NCI-H128 (cell line): ENCODE data around the gene TLDC2.
"Not testable (repeated sequence)": the region's sequence is repeated elsewhere in the genome, so short reads cannot be mapped to it uniquely, and the experiment has no call there.

Experiments used
- DNase-seq: peaks from one replicate; lab custom pipeline; 2025; ENCODE audit not compliant: unreplicated experiment; lab: John Stamatoyannopoulos, UW

Gene TLDC2

GRCh38 chr20:36875702-36876472 lies at the start of gene TLDC2:
Gene TLDC2 (plus strand): TSS chr20:36876138. CDS start chr20:36876175, 37 bp downstream.
- DNase-seq: no peak

- no peak for DNase-seq
Measured at GRCh38 chr20:36826554-36827244, 49.2 kb upstream of the TLDC2 start.

- no peak for DNase-seq
Measured at GRCh38 chr20:36827541-36828279, 48.2 kb upstream of the TLDC2 start.

- no peak for DNase-seq
Measured at GRCh38 chr20:36830791-36831691, 44.9 kb upstream of the TLDC2 start.

- no peak for DNase-seq
Measured at GRCh38 chr20:36832791-36833190, 43.1 kb upstream of the TLDC2 start.

- DNase-seq: no peak
Measured at GRCh38 chr20:36833275-36834020, 42.5 kb upstream of the TLDC2 start.

- no peak for DNase-seq
Measured at GRCh38 chr20:36835025-36835424, 40.9 kb upstream of the TLDC2 start.

- DNase-seq: peak; percentile 38
Measured at GRCh38 chr20:36835453-36836198, 40.3 kb upstream of the TLDC2 start.

GRCh38 chr20:36836591-36837269 lies 39.2 kb upstream of the TLDC2 start:
- DNase-seq: no peak

- DNase-seq: not testable (repeated sequence)
Measured at GRCh38 chr20:36838376-36838775, 37.6 kb upstream of the TLDC2 start.

GRCh38 chr20:36839150-36839549 lies 36.8 kb upstream of the TLDC2 start:
- no peak for DNase-seq

- not testable (repeated sequence) for DNase-seq
Measured at GRCh38 chr20:36841030-36841429, 34.9 kb upstream of the TLDC2 start.

- no peak for DNase-seq
Measured at GRCh38 chr20:36845288-36845971, 30.5 kb upstream of the TLDC2 start.

- no peak for DNase-seq
Measured at GRCh38 chr20:36847009-36847709, 28.8 kb upstream of the TLDC2 start.

GRCh38 chr20:36847710-36848040 lies 28.3 kb upstream of the TLDC2 start:
- DNase-seq: no peak

- DNase-seq: no peak
Measured at GRCh38 chr20:36848078-36848660, 27.8 kb upstream of the TLDC2 start.

- no peak for DNase-seq
Measured at GRCh38 chr20:36848677-36849076, 27.3 kb upstream of the TLDC2 start.
